IgD-negative memory B cell (primary cell): Measurements from ENCODE around the gene TAOK3. TPM values are rescaled to one million over a fixed set of nuclear protein-coding genes. Genes with fewer than 3 reads are reported as not detected.

ENCODE experiments used
- polyA plus RNA-seq: library from polyadenylated mRNA; unstranded; fragments of 300-500 nt; fragmentation: Illumina TruSeq; gene quantifications from one replicate; pipeline ENCODE4 v1.2.3, GENCODE V29; 2021

TAOK3 gene
- polyA plus RNA-seq, 1 donor from 2014 or later = 107 TPM

Other genes starting within 250 kb of the TAOK3 start
- gene PEBP1, start 236.8 kb downstream of the TAOK3 start, polyA plus RNA-seq = 281 TPM
- gene SUDS3, start 3.6 kb upstream of the TAOK3 start, polyA plus RNA-seq = 17.8 TPM